Measurements from ENCODE around the gene PSMD13.
A peak's percentile ranks its signal among the peaks of the same experiment; 100 is the strongest.

The PSMD13 gene

DNA sequence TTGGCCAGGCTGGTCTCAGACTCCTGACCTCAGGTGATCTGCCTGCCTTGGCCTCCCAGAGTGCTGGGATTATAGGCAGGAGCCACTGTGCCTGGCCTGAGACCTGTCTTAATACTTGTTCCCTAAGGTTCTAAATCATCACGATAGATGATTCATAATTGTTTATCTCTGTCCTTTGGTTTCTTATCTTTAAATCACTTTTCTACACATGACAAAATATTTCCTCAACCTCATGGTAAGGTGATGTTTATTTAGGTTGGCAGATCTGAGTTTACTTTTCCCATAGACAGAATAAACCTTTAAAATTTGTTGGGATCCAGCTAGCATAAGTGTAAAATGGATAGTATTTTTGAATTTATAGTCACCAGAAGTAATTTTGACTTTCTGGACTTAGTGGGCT, 3.5 kb downstream of the PSMD13 start:
- TF ChIP-seq TAF1 (IDR thresholded peaks at IDR 0.05; ENCODE audit: borderline replicate concordance, low read depth, low read length) (no peak), POLR2A (IDR thresholded peaks at IDR 0.05; ENCODE audit: low read depth, low read length) (no peak), POLR2AphosphoS5 (IDR thresholded peaks at IDR 0.05; ENCODE audit: low read depth, low read length) (no peak)
- DNase-seq (ENCODE audit: insufficient read length) (no peak), FAIRE-seq (no peak)

DNA sequence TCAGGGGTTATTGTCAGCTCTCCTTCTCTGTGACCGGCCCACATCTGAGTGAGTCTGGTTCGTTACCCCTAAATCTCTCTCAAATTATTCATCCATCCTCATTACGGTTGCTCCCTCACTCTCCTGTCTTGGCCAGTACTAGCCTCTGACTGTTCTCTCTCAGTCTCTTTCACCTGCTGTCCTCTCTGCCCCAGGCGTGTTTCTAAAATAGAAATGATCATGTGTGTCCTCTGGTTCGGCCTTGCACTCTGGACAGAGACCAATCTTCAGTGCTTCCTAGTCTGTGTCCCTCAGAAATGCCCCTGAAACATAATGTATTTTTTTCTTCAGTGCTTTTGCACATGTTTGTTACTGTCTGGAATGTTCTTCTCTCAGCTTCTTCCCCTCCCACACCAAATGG, 4.9 kb downstream of the PSMD13 start:
- no peak for TF ChIP-seq POLR2A (IDR thresholded peaks at IDR 0.05; ENCODE audit: low read depth, low read length)
- TF ChIP-seq POLR2AphosphoS5 (IDR thresholded peaks at IDR 0.05; ENCODE audit: low read depth, low read length) = no peak
- TF ChIP-seq TAF1 (IDR thresholded peaks at IDR 0.05; ENCODE audit: borderline replicate concordance, low read depth, low read length) = no peak
- FAIRE-seq = no peak
- DNase-seq (ENCODE audit: insufficient read length) = no peak

DNA sequence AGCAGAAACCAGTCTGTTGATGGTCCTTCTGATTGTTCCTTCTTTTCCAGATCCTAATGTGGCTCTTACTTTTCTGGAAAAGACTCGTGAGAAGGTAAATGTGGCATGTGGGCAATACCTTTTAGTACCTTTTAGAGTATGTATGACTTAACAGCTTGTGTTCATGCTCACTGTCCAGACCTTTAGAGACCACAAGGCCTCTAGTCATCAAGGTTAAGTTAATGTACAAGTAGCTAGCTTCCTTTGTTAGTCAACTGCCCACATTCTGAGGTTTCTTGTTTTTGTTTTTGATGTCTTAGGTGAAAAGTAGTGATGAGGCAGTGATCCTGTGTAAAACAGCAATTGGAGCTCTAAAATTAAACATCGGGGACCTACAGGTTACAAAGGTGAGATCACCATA, 7.6 kb downstream of the PSMD13 start:
- TF ChIP-seq POLR2A (IDR thresholded peaks at IDR 0.05; ENCODE audit: low read depth, low read length) = no peak
- no peak for TF ChIP-seq TAF1 (IDR thresholded peaks at IDR 0.05; ENCODE audit: borderline replicate concordance, low read depth, low read length)
- DNase-seq (ENCODE audit: insufficient read length) = no peak
- no peak for FAIRE-seq

DNA sequence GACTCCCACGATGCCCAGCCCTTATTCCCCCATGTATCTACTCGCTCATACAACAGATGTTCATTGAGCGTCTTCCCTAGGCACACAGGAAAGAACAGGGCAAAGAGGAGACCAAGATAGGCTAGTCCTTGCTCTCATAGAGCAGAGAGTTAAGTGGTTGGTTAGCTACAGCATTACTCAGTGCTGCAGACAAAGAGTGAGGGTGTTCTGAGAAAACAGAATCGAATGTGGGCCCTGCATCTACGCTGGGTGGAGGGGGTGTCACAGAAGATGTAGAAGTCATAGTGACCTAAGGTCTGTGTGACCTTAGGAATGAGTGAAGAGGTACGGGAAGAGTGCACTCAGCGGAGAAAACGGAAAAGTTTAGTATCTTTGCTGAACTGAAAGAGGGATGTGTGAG, 12.3 kb downstream of the PSMD13 start:
- FAIRE-seq (no peak), DNase-seq (ENCODE audit: insufficient read length) (no peak)
- TF ChIP-seq POLR2AphosphoS5 (IDR thresholded peaks at IDR 0.05; ENCODE audit: low read depth, low read length) (no peak; the same call in 1 of the 2 replicates), POLR2A (IDR thresholded peaks at IDR 0.05; ENCODE audit: low read depth, low read length) (no peak), TAF1 (IDR thresholded peaks at IDR 0.05; ENCODE audit: borderline replicate concordance, low read depth, low read length) (no peak)

DNA sequence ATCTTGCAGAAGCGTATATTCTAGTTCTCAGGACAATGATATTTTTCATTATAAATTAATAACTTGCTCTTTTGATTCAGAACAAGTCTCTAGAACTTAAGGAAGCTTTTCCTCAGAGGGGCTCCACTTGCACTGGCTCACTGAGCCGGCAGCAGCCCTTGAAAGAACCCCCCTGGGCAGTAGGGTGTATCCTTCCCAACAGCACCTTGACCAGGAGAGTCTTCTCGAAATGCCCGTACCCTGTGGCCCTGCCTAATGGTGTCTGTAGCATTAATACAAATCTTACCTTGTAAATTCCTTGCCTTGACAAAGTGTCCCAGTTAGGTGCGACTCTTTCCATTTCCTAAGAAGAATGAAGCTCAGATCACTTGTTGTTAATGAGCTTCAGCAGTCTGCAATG, 13.5 kb downstream of the PSMD13 start:
- FAIRE-seq = no peak
- DNase-seq (ENCODE audit: insufficient read length) = no peak
- no peak for TF ChIP-seq POLR2AphosphoS5 (IDR thresholded peaks at IDR 0.05; ENCODE audit: low read depth, low read length)
- no peak for TF ChIP-seq POLR2A (IDR thresholded peaks at IDR 0.05; ENCODE audit: low read depth, low read length)
- no peak for TF ChIP-seq TAF1 (IDR thresholded peaks at IDR 0.05; ENCODE audit: borderline replicate concordance, low read depth, low read length)

DNA sequence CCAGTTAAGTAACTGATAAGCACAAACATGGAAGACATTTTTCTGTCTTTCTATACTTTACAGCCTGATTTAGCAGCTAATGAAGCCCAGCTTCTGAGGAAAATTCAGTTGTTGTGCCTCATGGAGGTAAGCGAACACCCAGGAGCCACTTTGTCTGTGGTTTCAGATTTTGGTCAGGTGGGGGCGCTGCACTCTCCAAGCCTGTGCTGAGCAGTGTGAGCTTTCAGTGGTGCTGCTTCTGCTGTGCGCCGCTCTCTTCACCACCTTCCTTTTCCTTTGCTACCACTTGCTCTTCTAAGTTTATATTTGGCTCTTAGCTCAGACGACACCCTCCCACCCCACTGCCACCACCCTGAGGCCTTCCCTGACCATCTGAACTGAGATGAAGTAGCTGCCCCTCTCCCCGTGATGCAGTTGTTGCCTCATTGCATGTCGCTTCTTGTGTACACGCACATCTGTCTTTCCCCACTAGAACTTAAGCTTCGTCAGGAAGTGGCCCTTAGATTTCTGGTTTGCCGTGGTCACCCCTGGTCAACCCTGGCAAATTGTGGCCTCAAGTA, 14.0 kb downstream of the PSMD13 start:
- TF ChIP-seq POLR2AphosphoS5 (IDR thresholded peaks at IDR 0.05; ENCODE audit: low read depth, low read length) (no peak), TAF1 (IDR thresholded peaks at IDR 0.05; ENCODE audit: borderline replicate concordance, low read depth, low read length) (no peak), POLR2A (IDR thresholded peaks at IDR 0.05; ENCODE audit: low read depth, low read length) (no peak)
- DNase-seq (ENCODE audit: insufficient read length) (no peak), FAIRE-seq (peak; percentile 88)

DNA sequence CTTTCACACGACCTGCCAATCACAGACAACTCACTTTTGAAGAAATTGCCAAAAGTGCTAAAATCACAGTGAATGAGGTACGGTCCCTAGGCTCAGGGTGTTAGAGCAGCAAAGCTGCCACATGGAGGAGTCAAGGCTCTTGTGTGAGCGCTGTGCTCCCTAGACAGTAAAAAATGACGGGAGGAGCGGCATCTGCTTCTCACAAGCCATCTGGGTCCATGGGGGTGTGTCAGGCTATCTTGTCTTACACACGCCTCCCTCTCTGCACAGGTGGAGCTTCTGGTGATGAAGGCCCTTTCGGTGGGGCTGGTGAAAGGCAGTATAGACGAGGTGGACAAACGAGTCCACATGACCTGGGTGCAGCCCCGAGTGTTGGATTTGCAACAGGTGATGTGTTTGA, 14.8 kb downstream of the PSMD13 start:
- TF ChIP-seq POLR2AphosphoS5 (IDR thresholded peaks at IDR 0.05; ENCODE audit: low read depth, low read length) = no peak
- TF ChIP-seq TAF1 (IDR thresholded peaks at IDR 0.05; ENCODE audit: borderline replicate concordance, low read depth, low read length) = no peak
- TF ChIP-seq POLR2A (IDR thresholded peaks at IDR 0.05; ENCODE audit: low read depth, low read length) = no peak
- DNase-seq (ENCODE audit: insufficient read length) (no peak), FAIRE-seq (no peak)

DNA sequence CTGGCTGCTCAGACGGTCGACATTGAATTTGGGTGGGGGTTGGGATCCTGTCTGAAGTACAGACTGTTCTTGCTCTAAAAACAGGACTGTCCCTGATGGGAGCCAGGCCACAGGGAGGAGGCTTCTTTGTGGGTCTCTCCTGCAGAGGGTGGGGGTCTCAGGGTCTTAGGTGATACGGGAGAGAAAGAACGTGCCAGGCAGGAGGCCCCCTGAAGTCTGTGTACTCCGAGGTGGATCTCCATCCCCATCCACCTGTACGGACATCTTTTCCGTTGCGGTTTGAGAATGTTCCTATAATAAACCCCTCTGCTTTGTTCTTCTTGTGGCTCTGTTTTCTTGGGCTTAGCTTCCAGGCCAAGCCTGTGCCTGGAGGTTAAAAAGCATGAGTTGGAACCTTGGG, 15.9 kb downstream of the PSMD13 start:
- no peak for TF ChIP-seq POLR2A (IDR thresholded peaks at IDR 0.05; ENCODE audit: low read depth, low read length)
- TF ChIP-seq POLR2AphosphoS5 (IDR thresholded peaks at IDR 0.05; ENCODE audit: low read depth, low read length) = no peak
- no peak for TF ChIP-seq TAF1 (IDR thresholded peaks at IDR 0.05; ENCODE audit: borderline replicate concordance, low read depth, low read length)
- FAIRE-seq (no peak), DNase-seq (ENCODE audit: insufficient read length) (no peak)

DNA sequence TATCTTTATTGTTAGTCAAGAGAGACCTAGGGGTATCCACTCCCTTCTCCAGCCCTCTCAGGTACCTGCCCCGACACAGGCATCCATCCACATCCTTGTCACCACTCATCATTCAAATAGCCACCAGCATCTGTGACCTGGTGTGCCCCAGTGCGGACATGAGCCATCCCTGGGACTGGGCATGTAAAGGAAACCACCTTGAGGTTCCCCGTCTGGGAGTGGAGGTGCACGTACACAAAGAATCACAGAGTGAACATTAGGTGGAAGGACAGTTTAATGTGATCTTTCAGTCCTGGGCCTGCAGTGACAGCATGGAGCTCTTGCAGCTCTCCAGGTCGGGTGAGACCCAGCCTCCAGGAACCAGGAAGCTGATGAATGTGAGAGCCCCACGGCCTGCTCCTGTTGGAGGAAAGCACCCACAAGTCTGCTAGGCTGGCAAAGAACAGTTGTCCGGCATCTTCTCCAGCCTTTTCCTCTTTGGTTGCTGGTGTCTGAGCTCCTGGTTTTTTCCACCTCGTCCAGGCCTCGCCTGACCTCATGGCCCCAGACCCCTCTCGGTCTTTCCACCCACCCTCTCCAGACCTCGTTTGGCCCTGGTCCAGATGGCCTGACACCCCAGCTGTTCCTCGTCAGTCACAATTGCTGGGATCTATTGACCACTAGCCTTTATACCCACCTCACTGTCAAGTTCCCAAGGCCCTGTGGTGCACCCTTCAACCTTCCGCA, 16.5 kb downstream of the PSMD13 start:
- no peak for DNase-seq (ENCODE audit: insufficient read length)
- FAIRE-seq = no peak
- TF ChIP-seq TAF1 (IDR thresholded peaks at IDR 0.05; ENCODE audit: borderline replicate concordance, low read depth, low read length) (no peak), POLR2A (IDR thresholded peaks at IDR 0.05; ENCODE audit: low read depth, low read length) (peak; percentile 36; the same call in 1 of the 2 replicates), POLR2AphosphoS5 (IDR thresholded peaks at IDR 0.05; ENCODE audit: low read depth, low read length) (peak; percentile 55)

DNA sequence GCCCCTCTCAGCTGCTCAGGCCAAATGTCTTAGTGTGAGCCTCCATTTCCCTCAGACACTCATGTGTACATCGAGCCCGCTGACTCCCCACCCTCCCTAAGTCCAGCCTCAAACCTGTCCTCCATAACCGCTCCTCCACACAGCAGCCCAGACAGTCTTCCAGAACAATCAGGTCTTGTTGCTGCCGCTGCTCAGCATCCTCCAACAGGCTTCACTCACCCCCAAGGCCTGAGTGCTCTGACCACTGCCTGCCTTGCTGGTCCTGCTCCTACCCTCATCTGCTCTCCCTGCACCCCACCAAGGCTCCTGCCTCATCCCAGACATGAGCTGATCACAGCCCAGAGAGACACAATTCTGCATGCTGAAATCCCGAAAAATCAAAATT, 17.1 kb downstream of the PSMD13 start:
- FAIRE-seq (no peak), DNase-seq (ENCODE audit: insufficient read length) (no peak)
- TF ChIP-seq TAF1 (IDR thresholded peaks at IDR 0.05; ENCODE audit: borderline replicate concordance, low read depth, low read length) (no peak), POLR2AphosphoS5 (IDR thresholded peaks at IDR 0.05; ENCODE audit: low read depth, low read length) (peak; percentile 38; the same call in 1 of the 2 replicates), POLR2A (IDR thresholded peaks at IDR 0.05; ENCODE audit: low read depth, low read length) (no peak)

DNA sequence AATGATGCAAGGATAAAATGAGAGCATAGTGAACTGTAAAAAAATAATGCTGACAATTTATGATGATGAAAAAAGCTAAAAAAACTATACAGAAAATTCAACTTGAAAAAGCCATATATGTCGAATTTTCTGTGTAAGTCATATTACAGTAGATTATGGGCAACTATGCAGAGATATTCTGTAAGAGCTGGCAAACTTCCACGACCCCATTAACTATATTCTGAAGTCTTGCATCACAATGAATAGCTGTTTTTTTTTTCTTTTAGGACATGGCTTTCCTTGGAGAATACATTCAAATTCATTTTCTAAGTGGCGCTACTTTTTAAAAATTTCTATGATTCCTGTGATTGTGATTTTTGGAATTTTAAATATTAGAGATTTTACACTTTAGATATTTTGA, 18.4 kb downstream of the PSMD13 start:
- no peak for DNase-seq (ENCODE audit: insufficient read length)
- TF ChIP-seq TAF1 (IDR thresholded peaks at IDR 0.05; ENCODE audit: borderline replicate concordance, low read depth, low read length) = no peak
- no peak for TF ChIP-seq POLR2A (IDR thresholded peaks at IDR 0.05; ENCODE audit: low read depth, low read length)
- no peak for TF ChIP-seq POLR2AphosphoS5 (IDR thresholded peaks at IDR 0.05; ENCODE audit: low read depth, low read length)
- FAIRE-seq = no peak

DNA sequence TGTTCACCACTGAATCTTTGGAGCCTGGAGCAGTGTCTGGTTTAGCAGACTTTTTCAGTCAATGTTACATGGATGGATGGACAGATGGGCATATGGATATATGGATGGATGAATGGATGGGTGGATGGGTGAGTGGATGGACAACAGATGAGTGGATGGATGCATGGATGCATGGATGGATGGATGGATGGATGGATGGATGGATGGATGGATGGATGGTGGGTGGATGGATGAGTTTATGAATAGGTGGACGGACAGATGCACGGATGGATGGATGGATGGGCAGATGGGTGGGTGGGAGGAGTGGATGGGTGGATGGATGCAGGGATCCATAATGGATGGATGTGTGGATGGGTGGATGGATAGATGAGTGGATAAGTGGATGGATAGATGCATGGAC, 19.0 kb downstream of the PSMD13 start:
- TF ChIP-seq TAF1 (IDR thresholded peaks at IDR 0.05; ENCODE audit: borderline replicate concordance, low read depth, low read length) = no peak
- no peak for TF ChIP-seq POLR2AphosphoS5 (IDR thresholded peaks at IDR 0.05; ENCODE audit: low read depth, low read length)
- TF ChIP-seq POLR2A (IDR thresholded peaks at IDR 0.05; ENCODE audit: low read depth, low read length) = no peak
- FAIRE-seq (peak; percentile 14), DNase-seq (ENCODE audit: insufficient read length) (no peak)

All from GM12892 (cell line).